Duodenal mucosa (tissue), 2 donors: ENCODE data around the gene FCHO2.

Experiments
- H3K27ac ChIP-seq: one replicate; pipeline ENCODE4 v1.7.0; 2013; ENCODE audit warnings: low read depth, low read length
- H3K27me3 ChIP-seq, 2 donors: one replicate each; pipeline ENCODE4 v1.7.0; 2013; ENCODE audit warnings: low read length in 2 of 2, control low read depth in 1 of 2; ENCODE audit not compliant: insufficient read depth in 2 of 2, control insufficient read depth in 1 of 2
- H3K36me3 ChIP-seq, 2 donors: one replicate each; pipeline ENCODE4 v1.7.0; 2013; ENCODE audit warnings: low read length in 2 of 2, control low read depth in 1 of 2; ENCODE audit not compliant: insufficient read depth in 2 of 2, control insufficient read depth in 1 of 2
- H3K4me1 ChIP-seq, 2 donors: one replicate each; pipeline ENCODE4 v1.7.0; 2013; ENCODE audit warnings: low read length in 2 of 2, control low read depth in 1 of 2; ENCODE audit not compliant: insufficient read depth in 2 of 2, control insufficient read depth in 1 of 2
- H3K4me3 ChIP-seq, 2 donors: one replicate each; pipeline ENCODE4 v1.7.0; 2013; ENCODE audit warnings: low read length in 2 of 2, low read depth in 1 of 2
- H3K9ac ChIP-seq, 2 donors: one replicate each; pipeline ENCODE4 v1.7.0; 2013; ENCODE audit warnings: low read length in 2 of 2, low read depth in 1 of 2
- H3K9me3 ChIP-seq, 2 donors: one replicate each; pipeline ENCODE4 v1.7.0; 2013; ENCODE audit warnings: low read length in 2 of 2, control low read depth in 1 of 2; ENCODE audit not compliant: control insufficient read depth in 1 of 2

The FCHO2 gene

GRCh38 chr5:73116506-73116905, 160.7 kb downstream of the FCHO2 start:
- peaks cover 45 to 64% of the 10 kb centered on the region in 2 donors for H3K4me1 ChIP-seq
- H3K27me3 ChIP-seq: peaks cover 3 to 9% of the 10 kb centered on the region in 2 donors
- H3K9me3 ChIP-seq: no peaks in the 10 kb centered on the region
- H3K36me3 ChIP-seq: no peaks in the 10 kb centered on the region
- no peak overlapping the region for H3K4me3 ChIP-seq
- H3K27ac ChIP-seq: no peak overlapping the region
- H3K9ac ChIP-seq: no peak overlapping the region

GRCh38 chr5:73117088-73117740, 161.4 kb downstream of the FCHO2 start:
- H3K4me3 ChIP-seq: no peak overlapping the region
- H3K9ac ChIP-seq: no peak overlapping the region
- peaks cover 45 to 62% of the 10 kb centered on the region in 2 donors for H3K4me1 ChIP-seq
- H3K27ac ChIP-seq: no peak overlapping the region
- H3K36me3 ChIP-seq: no peaks in the 10 kb centered on the region
- peaks cover 3 to 11% of the 10 kb centered on the region in 2 donors for H3K27me3 ChIP-seq
- H3K9me3 ChIP-seq: no peaks in the 10 kb centered on the region

- peaks cover 3 to 11% of the 10 kb centered on the region in 2 donors for H3K27me3 ChIP-seq
- peak overlapping the region in 1 of 2 donors; percentile 80 for H3K4me3 ChIP-seq
- peaks cover 1 to 5% of the 10 kb centered on the region in 2 donors for H3K36me3 ChIP-seq
- H3K9me3 ChIP-seq: no peaks in the 10 kb centered on the region
- H3K9ac ChIP-seq: peak overlapping the region; percentile 7 to 73
- peaks cover 49 to 63% of the 10 kb centered on the region in 2 donors for H3K4me1 ChIP-seq
- H3K27ac ChIP-seq: peak overlapping the region; percentile 88
Measured at GRCh38 chr5:73118391-73118973, 162.6 kb downstream of the FCHO2 start.

GRCh38 chr5:73119451-73120157, 163.8 kb downstream of the FCHO2 start:
- H3K9ac ChIP-seq: peak overlapping the region; percentile 32 to 73
- H3K27me3 ChIP-seq: peaks cover 3 to 11% of the 10 kb centered on the region in 2 donors
- peaks cover 50 to 65% of the 10 kb centered on the region in 2 donors for H3K4me1 ChIP-seq
- peak overlapping the region; percentile 31 to 80 for H3K4me3 ChIP-seq
- H3K9me3 ChIP-seq: no peaks in the 10 kb centered on the region
- peak overlapping the region; percentile 88 for H3K27ac ChIP-seq
- H3K36me3 ChIP-seq: peaks cover 12 to 14% of the 10 kb centered on the region in 2 donors

GRCh38 chr5:73120222-73121118, 164.6 kb downstream of the FCHO2 start, which contains the start of gene TMEM171:
Gene TMEM171 (plus strand): TSS chr5:73120575. CDS start chr5:73123374, 2,799 bp downstream.
- peaks cover 3 to 11% of the 10 kb centered on the region in 2 donors for H3K27me3 ChIP-seq
- peak within 1 kb of the TSS; percentile 88 for H3K27ac ChIP-seq

GRCh38 chr5:73121119-73121463, 165.2 kb downstream of the FCHO2 start:
- Histone ChIP-seq H3K27me3 (peaks cover 3 to 11% of the 10 kb centered on the region in 2 donors), H3K4me1 (peaks cover 49 to 64% of the 10 kb centered on the region in 2 donors), H3K27ac (no peak overlapping the region), H3K4me3 (peak overlapping the region; percentile 80 to 88), H3K36me3 (peaks cover 15 to 16% of the 10 kb centered on the region in 2 donors), H3K9ac (peak overlapping the region; percentile 48 to 91), H3K9me3 (no peaks in the 10 kb centered on the region)

More at GRCh38 chr5:73120222-73121118, 164.6 kb downstream of the FCHO2 start, which contains the start of gene TMEM171:
- H3K36me3 ChIP-seq: peaks cover 15 to 16% of the 10 kb centered on the region in 2 donors
- H3K4me3 ChIP-seq: peak within 1 kb of the TSS; percentile 80 to 88
- H3K4me1 ChIP-seq: peaks cover 50 to 64% of the 10 kb centered on the region in 2 donors
- H3K9ac ChIP-seq: peak within 1 kb of the TSS; percentile 48 to 91
- H3K9me3 ChIP-seq: no peaks in the 10 kb centered on the region

- Histone ChIP-seq H3K27me3 (peaks cover 3 to 11% of the 10 kb centered on the region in 2 donors), H3K4me3 (peak overlapping the region; percentile 41 to 80), H3K36me3 (peaks cover 16 to 21% of the 10 kb centered on the region in 2 donors), H3K9ac (peak overlapping the region in 1 of 2 donors; percentile 41), H3K27ac (no peak overlapping the region), H3K4me1 (peaks cover 47 to 55% of the 10 kb centered on the region in 2 donors), H3K9me3 (no peaks in the 10 kb centered on the region)
Measured at GRCh38 chr5:73122875-73123810, 167.3 kb downstream of the FCHO2 start.

GRCh38 chr5:73125289-73125688, 169.4 kb downstream of the FCHO2 start:
- Histone ChIP-seq H3K4me1 (peaks cover 45 to 52% of the 10 kb centered on the region in 2 donors), H3K27ac (no peak overlapping the region), H3K9me3 (no peaks in the 10 kb centered on the region), H3K27me3 (peaks cover 3 to 11% of the 10 kb centered on the region in 2 donors), H3K9ac (no peak overlapping the region), H3K4me3 (no peak overlapping the region), H3K36me3 (peaks cover 21 to 25% of the 10 kb centered on the region in 2 donors)

GRCh38 chr5:73126381-73126780, 170.5 kb downstream of the FCHO2 start:
- Histone ChIP-seq H3K9ac (no peak overlapping the region), H3K4me3 (no peak overlapping the region), H3K27me3 (peaks cover 0 to 4% of the 10 kb centered on the region in 2 donors), H3K9me3 (no peaks in the 10 kb centered on the region), H3K4me1 (peaks cover 55 to 61% of the 10 kb centered on the region in 2 donors), H3K27ac (no peak overlapping the region), H3K36me3 (peaks cover 21 to 27% of the 10 kb centered on the region in 2 donors)
